22Rv1 (cell line): ENCODE results near the gene SRPK1.
"Not testable (repeated sequence)": the region's sequence is repeated elsewhere in the genome, so short reads cannot be mapped to it uniquely, and the experiment has no call there.

Experiments
- CTCF ChIP-seq: fragments of 450-650 bp; IDR thresholded peaks from 2 replicates; pipeline ENCODE4 v1.5.1; 2017; ENCODE audit warnings: mild to moderate bottlenecking
- ZFX ChIP-seq: fragments of 450-650 bp; IDR thresholded peaks from 2 replicates; pipeline ENCODE4 v1.6.1; 2017; ENCODE audit warnings: antibody characterized with exemption, borderline replicate concordance

- TF ChIP-seq CTCF, ZFX: not testable (repeated sequence)
Observed at GRCh38 chr6:35931873-35932272, 11.0 kb upstream of the SRPK1 start.
